Measurements from ENCODE around the gene FBXW4. TPM values are rescaled to one million over a fixed set of nuclear protein-coding genes. Genes with fewer than 3 reads are reported as not detected.
A peak's percentile ranks its signal among the peaks of the same experiment; 100 is the strongest.

The FBXW4 gene
- total and polyA plus RNA-seq, 9 of the 15 experiments (the other 6 are each of a cell fraction or from before 2014, with no cell fraction given) = 1.0 to 10.6 (median 5.4) TPM

DNA sequence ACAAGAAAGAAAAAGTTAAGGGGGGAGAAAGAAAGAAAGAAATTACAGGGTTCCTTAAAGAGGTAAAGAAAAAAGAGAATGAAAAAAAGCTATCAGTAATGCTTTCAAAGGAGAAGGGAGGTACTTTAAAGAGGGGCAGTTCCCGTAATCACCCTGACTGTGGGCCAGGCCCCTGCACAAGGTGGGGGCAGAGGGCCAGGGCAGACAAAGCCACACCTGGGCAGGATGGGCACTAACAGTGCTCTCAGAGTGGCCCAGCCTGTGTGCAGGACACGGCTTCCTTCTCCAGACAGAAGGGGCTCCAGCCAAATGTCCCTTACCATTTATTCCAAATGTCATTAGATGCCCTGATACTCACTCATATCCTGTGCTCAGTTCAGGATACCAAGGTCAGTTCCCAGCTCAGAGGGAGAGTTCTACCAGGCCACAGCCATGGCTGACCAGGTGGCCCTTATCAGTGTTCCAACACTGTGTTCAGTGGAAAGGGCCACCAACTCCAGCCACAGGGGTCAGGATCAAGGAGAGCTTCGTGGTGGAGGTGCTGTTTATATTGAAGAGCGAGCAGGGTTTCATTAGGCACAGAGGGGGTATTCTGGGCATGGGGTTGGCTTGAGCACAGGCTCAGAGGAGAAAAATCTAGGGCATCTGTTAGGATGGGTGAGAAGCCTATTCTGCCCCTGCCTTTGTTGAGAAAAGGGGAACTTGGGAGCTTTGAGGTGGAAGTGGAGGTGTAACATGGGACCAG is 77.0 kb downstream of the FBXW4 start:
- H3K4me3 ChIP-seq = no peak overlapping the region
- DNase-seq (ENCODE audit: extremely low read depth in 1 of 4, low spot score in 3 of 4) (peak in 1 of 4 experiments; percentile 7), FAIRE-seq (no peak), ATAC-seq (peak; percentile 34; the same call in 1 of the 3 replicates)
- H3K27me3 ChIP-seq (ENCODE audit: control insufficient read depth in 2 of 2, insufficient read depth in 2 of 2, low read length in 2 of 2) = no peaks in the 10 kb centered on the region
- no peaks in the 10 kb centered on the region for H3K36me3 ChIP-seq (ENCODE audit: control insufficient read depth, insufficient read depth, low read length)
- H3K9ac ChIP-seq (ENCODE audit: insufficient read depth in 1 of 2, low read depth in 2 of 2, low read length in 2 of 2) = peak overlapping the region in 1 of 2 experiments; percentile 58; a peak in 1 of 4 replicates
- H3K9me3 ChIP-seq (replicated peaks; ENCODE audit: control insufficient read depth, insufficient read depth, low read depth, low read length) = no peaks in the 10 kb centered on the region
- H4K20me1 ChIP-seq (replicated peaks; ENCODE audit: control insufficient read depth, insufficient read depth, low read length) = no peaks in the 10 kb centered on the region
- H3K4me2 ChIP-seq (ENCODE audit: insufficient read depth, low read length) = no peak overlapping the region
- no peak overlapping the region for H3K27ac ChIP-seq (ENCODE audit: extremely low read depth, low read depth, low read length)
- no peaks in the 10 kb centered on the region; a peak in 2 of 5 replicates for H3K4me1 ChIP-seq (replicated peaks in 1 of 2; ENCODE audit: control insufficient read depth in 2 of 2, insufficient read depth in 2 of 2, low read length in 2 of 2)
- 33% methylated on average over 3 of the region's 4 CpGs for WGBS (ENCODE audit: insufficient coverage, low coverage, missing lambda C conversion rate)
- in situ Hi-C loops (cut with MboI) = no loop called here
- H3K9me1 ChIP-seq (ENCODE audit: control insufficient read depth, insufficient read depth, low read length) = no peaks in the 10 kb centered on the region
- intact Hi-C loops (cut with micrococcal nuclease) = no loop called here
- H2AFZ ChIP-seq (ENCODE audit: low read depth, low read length) = no peak overlapping the region
- TF ChIP-seq ZFP36 (IDR thresholded peaks at IDR 0.05; ENCODE audit: low read depth, low read length, partially characterized antibody) (peak; percentile 57), ETS2 (tag; IDR thresholded peaks at IDR 0.05; ENCODE audit: borderline replicate concordance, poor library complexity, severe bottlenecking) (no peak)
- ChIA-PET POLR2A (interaction anchor here (0.6 to 1.1 kb wide), 3 partner anchors 12 to 114 kb away, joined by 3 read pairs; no protein-coding TSS in a partner anchor), CTCF (ENCODE audit: low intra/inter-chr PET ratio) (no interaction called here)
- H3K79me2 ChIP-seq (ENCODE audit: control insufficient read depth, insufficient read depth, low read length) = no peaks in the 10 kb centered on the region
- BruUV-seq (replicated peaks) = no TSS peak

GRCh38 chr10:101617102-101617823 is 77.7 kb downstream of the FBXW4 start:
- TF ChIP-seq KDM1A (IDR thresholded peaks at IDR 0.05) = 0 out of 4 replicates have a peak, but pooled peaks of 1 of the 2 experiments have one; percentile 19
- TF ChIP-seq ZNF232 (CRISPR knock-in tag; IDR thresholded peaks at IDR 0.05) = no peak
- peak; percentile 49 for TF ChIP-seq BCOR (IDR thresholded peaks at IDR 0.05)
- peak; percentile 0 to 16 (median 2); a peak in 1 of 6 replicates for TF ChIP-seq CTCF (IDR thresholded peaks at IDR 0.05 in 2 of 3, conservative IDR thresholded peaks at IDR 0.05 in 1 of 3; ENCODE audit: insufficient read depth in 2 of 3, low read depth in 1 of 3, low read length in 3 of 3)
- no peak for TF ChIP-seq HSF4 (CRISPR knock-in tag; IDR thresholded peaks at IDR 0.05; ENCODE audit: borderline replicate concordance)
- peak; percentile 48 for TF ChIP-seq EGR1 (conservative IDR thresholded peaks at IDR 0.05)
- no peak for TF ChIP-seq MED1 (CRISPR knock-in tag; IDR thresholded peaks at IDR 0.05; ENCODE audit: borderline replicate concordance)
- no peak for TF ChIP-seq CBFA2T3 (IDR thresholded peaks at IDR 0.05)
- TF ChIP-seq ESRRA (IDR thresholded peaks at IDR 0.05; ENCODE audit: borderline replicate concordance, low read depth) = peak; percentile 73
- TF ChIP-seq RBM25 (IDR thresholded peaks at IDR 0.05; ENCODE audit: low read depth, low read length, severe bottlenecking) = peak; percentile 59
- WGBS (ENCODE audit: insufficient coverage, low coverage, missing lambda C conversion rate) = 58% methylated on average over 8 of the region's 8 CpGs
- no peaks in the 10 kb centered on the region for H4K20me1 ChIP-seq (replicated peaks; ENCODE audit: control insufficient read depth, insufficient read depth, low read length)
- H3K9me3 ChIP-seq (replicated peaks; ENCODE audit: control insufficient read depth, insufficient read depth, low read depth, low read length) = no peaks in the 10 kb centered on the region
- in situ Hi-C loops (cut with MboI) = no loop called here
- no peaks in the 10 kb centered on the region for H3K27me3 ChIP-seq (ENCODE audit: control insufficient read depth in 2 of 2, insufficient read depth in 2 of 2, low read length in 2 of 2)
- peak; percentile 42; the same call in 1 of the 3 replicates for ATAC-seq
- intact Hi-C loops (cut with micrococcal nuclease) = no loop called here
- no peak overlapping the region for H3K27ac ChIP-seq (ENCODE audit: extremely low read depth, low read depth, low read length)
- H3K9ac ChIP-seq (ENCODE audit: insufficient read depth in 1 of 2, low read depth in 2 of 2, low read length in 2 of 2) = no peak overlapping the region
- H3K4me3 ChIP-seq = no peak overlapping the region
- no peaks in the 10 kb centered on the region; a peak in 2 of 5 replicates for H3K4me1 ChIP-seq (replicated peaks in 1 of 2; ENCODE audit: control insufficient read depth in 2 of 2, insufficient read depth in 2 of 2, low read length in 2 of 2)
- BruUV-seq (replicated peaks) = no TSS peak
- peak in 2 of 4 experiments; percentile 17 for DNase-seq (ENCODE audit: extremely low read depth in 1 of 4, low spot score in 3 of 4)
- H3K9me1 ChIP-seq (ENCODE audit: control insufficient read depth, insufficient read depth, low read length) = no peaks in the 10 kb centered on the region
- POLR2A ChIA-PET = interaction anchor here (0.6 to 1.1 kb wide), 2 partner anchors 12 to 778 kb away, joined by 3 read pairs; no protein-coding TSS in a partner anchor
- no peaks in the 10 kb centered on the region for H3K36me3 ChIP-seq (ENCODE audit: control insufficient read depth, insufficient read depth, low read length)
- no peak for FAIRE-seq
- no peak overlapping the region for H2AFZ ChIP-seq (ENCODE audit: low read depth, low read length)
- CTCF ChIA-PET (ENCODE audit: low intra/inter-chr PET ratio) = interaction anchor here (1.1 kb wide), 1 partner anchor 15 kb away, joined by 4 read pairs; no protein-coding TSS in a partner anchor
- no peaks in the 10 kb centered on the region for H3K79me2 ChIP-seq (ENCODE audit: control insufficient read depth, insufficient read depth, low read length)
- no peak overlapping the region for H3K4me2 ChIP-seq (ENCODE audit: insufficient read depth, low read length)

Measured in K562 (cell line).